Skeletal muscle satellite cell (primary cell): ENCODE measurements around the gene TAF8.

ENCODE experiments used
- H3K27me3 ChIP-seq: 2 replicates; pipeline ENCODE4 v1.7.0; 2013; ENCODE audit warnings: low read length; ENCODE audit not compliant: control insufficient read depth, insufficient read depth
- H3K36me3 ChIP-seq: 2 replicates; pipeline ENCODE4 v1.7.0; 2013; ENCODE audit warnings: mild to moderate bottlenecking, control low read depth, low read length; ENCODE audit not compliant: insufficient read depth
- H3K4me1 ChIP-seq: 2 replicates; pipeline ENCODE4 v1.7.0; 2013; ENCODE audit warnings: low read length; ENCODE audit not compliant: control insufficient read depth, insufficient read depth
- H3K4me2 ChIP-seq: 2 replicates; pipeline ENCODE4 v1.7.0; 2013; ENCODE audit warnings: mild to moderate bottlenecking, low read length
- H3K4me3 ChIP-seq: 2 replicates; pipeline ENCODE4 v1.7.0; 2013; ENCODE audit warnings: low read length
- H3K9ac ChIP-seq: 2 replicates; pipeline ENCODE4 v1.7.0; 2013; ENCODE audit warnings: mild to moderate bottlenecking, low read depth, low read length, moderate library complexity
- H3K9me3 ChIP-seq: replicated peaks from 2 replicates; pipeline ENCODE4 v1.7.0; 2013; ENCODE audit warnings: mild to moderate bottlenecking, control low read depth, low read length

The TAF8 gene

DNA sequence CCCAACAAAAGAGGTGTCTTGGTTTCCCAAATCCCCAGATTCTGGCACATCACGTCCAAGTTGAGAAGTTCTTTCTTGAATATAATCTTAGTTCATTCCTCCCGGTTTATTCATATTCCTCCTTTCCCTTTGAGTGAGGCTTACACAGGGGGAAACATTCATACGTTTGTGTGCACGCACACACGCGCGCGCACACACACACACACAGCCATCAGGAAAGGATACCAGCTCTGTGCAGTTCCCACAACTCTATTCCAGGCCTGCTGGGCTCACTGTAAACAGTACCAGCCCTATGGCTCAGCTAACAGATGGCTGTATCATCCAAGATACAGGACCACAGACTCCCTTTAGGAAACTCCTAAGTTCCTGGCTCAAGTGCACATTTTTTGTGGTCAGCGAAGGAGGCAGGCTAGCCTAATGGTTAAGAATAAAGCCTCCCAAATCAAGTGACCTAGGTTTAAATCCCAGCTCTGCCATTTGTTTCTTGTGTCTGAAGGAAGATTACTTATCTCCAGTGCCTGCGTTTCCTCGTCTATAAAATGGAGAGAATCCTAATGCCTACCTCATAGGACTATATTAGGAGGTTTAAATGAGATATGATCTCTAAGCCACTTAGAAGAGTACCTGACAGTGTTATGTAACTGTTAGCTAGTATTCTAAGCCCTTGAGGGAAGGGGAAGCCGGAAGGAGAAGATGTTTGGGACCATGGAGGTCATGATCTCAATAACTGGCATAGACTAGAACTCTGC lies 3.7 kb upstream of the TAF8 start:
- Histone ChIP-seq H3K27me3 (no peaks in the 10 kb centered on the region), H3K4me1 (peaks cover 46% of the 10 kb centered on the region), H3K4me3 (peak overlapping the region; percentile 97), H3K9me3 (no peaks in the 10 kb centered on the region), H3K9ac (peak overlapping the region; percentile 86), H3K4me2 (peak overlapping the region; percentile 99), H3K36me3 (no peaks in the 10 kb centered on the region)

GRCh38 chr6:42047213-42047590 lies 3.1 kb upstream of the TAF8 start:
- H3K27me3 ChIP-seq = no peaks in the 10 kb centered on the region
- no peaks in the 10 kb centered on the region for H3K9me3 ChIP-seq
- peak overlapping the region; percentile 86 for H3K9ac ChIP-seq
- H3K4me2 ChIP-seq = peak overlapping the region; percentile 99
- no peaks in the 10 kb centered on the region for H3K36me3 ChIP-seq
- H3K4me3 ChIP-seq = peak overlapping the region; percentile 97
- H3K4me1 ChIP-seq = peaks cover 46% of the 10 kb centered on the region

GRCh38 chr6:42047790-42048405 lies 2.4 kb upstream of the TAF8 start:
- Histone ChIP-seq H3K4me1 (peaks cover 46% of the 10 kb centered on the region), H3K4me2 (peak overlapping the region; percentile 99), H3K36me3 (peaks cover 5% of the 10 kb centered on the region), H3K9me3 (no peaks in the 10 kb centered on the region), H3K4me3 (peak overlapping the region; percentile 97), H3K27me3 (no peaks in the 10 kb centered on the region), H3K9ac (peak overlapping the region; percentile 86)

DNA sequence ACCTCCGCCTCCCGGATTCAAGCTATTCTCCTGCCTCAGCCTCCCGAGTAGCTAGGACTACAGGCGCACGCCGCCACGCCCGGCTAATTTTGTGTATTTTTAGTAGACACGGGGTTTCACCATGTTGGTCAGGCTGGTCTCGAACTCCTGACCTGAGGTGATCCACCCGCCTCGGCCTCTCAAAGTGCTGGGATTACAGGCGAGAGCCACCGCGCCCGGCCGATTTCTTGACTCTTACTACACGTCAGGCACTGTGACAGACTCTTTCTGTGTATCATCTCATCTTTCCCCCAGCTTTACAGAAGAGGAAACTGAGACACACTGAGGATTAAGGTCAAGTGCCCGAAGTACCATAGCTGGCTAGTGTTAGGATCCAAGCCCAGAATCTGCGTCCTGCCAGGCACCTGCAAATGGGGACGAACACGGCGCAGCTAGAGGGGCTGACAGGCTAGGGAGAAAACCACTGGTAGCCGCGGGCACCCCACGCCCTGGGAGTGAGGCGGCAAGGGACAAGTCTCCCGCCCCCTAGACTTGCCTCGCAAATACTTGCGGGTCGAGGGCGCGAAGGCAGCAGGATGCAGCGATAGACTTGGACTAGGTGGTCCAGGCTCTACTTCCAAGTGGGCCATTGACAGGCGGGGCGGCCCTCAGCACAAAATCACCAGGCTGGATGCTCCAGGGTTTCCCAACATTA lies 1.1 kb upstream of the TAF8 start:
- Histone ChIP-seq H3K4me2 (peak overlapping the region; percentile 99), H3K27me3 (no peaks in the 10 kb centered on the region), H3K9ac (peak overlapping the region; percentile 86), H3K4me3 (peak overlapping the region; percentile 97), H3K9me3 (no peaks in the 10 kb centered on the region), H3K36me3 (peaks cover 6% of the 10 kb centered on the region), H3K4me1 (peaks cover 40% of the 10 kb centered on the region)

DNA sequence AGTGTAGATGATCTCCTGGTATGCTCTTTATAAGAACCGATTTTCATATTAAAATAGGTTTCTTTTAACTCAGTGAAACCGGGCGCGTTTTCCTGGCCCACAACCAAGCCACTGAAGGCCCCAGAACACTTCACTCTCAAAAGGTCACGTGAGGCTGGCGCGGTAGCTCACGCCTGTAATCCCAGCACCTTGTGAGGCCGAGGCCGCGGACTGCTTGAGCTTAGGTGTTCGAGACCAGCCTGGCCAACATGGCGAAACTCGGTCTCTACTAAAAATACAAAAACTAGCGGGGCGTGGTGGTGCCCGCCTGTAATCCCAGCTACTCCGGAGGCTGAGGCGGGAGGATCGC lies 402 bp upstream of the TAF8 start:
- peak overlapping the region; percentile 32 for H3K4me2 ChIP-seq
- peaks cover 36% of the 10 kb centered on the region for H3K4me1 ChIP-seq
- H3K9me3 ChIP-seq = no peaks in the 10 kb centered on the region
- H3K27me3 ChIP-seq = no peaks in the 10 kb centered on the region
- H3K9ac ChIP-seq = no peak overlapping the region
- H3K4me3 ChIP-seq = peak overlapping the region; percentile 87
- peaks cover 6% of the 10 kb centered on the region for H3K36me3 ChIP-seq

DNA sequence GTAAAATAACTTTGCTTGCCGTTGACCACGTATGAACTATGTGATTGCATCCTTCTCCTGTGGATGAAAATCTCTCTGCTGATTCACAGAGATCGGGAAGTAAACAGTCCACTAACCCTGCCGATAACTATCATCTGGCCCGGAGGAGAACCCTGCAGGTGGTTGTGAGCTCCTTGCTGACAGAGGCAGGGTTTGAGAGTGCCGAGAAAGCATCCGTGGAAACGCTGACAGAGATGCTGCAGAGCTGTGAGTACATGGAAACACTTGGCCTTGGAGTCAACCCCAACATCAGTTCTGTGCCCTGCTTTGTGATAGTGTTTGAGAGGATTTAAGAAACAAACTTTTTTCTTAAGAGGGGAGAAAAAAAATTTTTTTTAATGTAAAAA lies 937 bp downstream of the TAF8 start:
- peak overlapping the region; percentile 87 for H3K4me3 ChIP-seq
- peak overlapping the region; percentile 80 for H3K4me2 ChIP-seq
- H3K36me3 ChIP-seq = peaks cover 18% of the 10 kb centered on the region
- no peaks in the 10 kb centered on the region for H3K9me3 ChIP-seq
- peaks cover 23% of the 10 kb centered on the region for H3K4me1 ChIP-seq
- H3K9ac ChIP-seq = peak overlapping the region; percentile 94
- H3K27me3 ChIP-seq = no peaks in the 10 kb centered on the region

DNA sequence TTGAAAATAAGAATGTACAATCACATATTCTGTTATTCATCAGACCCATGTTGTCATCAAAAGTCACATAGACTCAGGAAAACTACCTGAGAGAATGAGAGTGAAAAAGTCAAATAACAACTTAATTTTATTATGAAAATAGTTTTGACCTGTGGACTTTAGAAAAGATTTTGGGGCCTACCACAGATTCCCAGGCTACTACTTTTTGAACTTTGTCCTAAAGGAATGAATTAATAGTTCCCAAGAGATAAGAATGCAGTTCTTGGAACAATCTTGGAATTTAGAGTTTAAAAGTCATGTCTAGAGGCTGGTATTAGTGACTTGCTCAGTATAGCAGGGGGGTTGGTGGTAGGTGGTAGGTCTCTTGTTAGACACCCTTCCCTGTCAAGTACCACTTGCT lies 3.3 kb downstream of the TAF8 start:
- H3K4me3 ChIP-seq = no peak overlapping the region
- no peaks in the 10 kb centered on the region for H3K9me3 ChIP-seq
- H3K4me2 ChIP-seq = no peak overlapping the region
- no peak overlapping the region for H3K9ac ChIP-seq
- H3K36me3 ChIP-seq = peaks cover 31% of the 10 kb centered on the region
- H3K4me1 ChIP-seq = peaks cover 4% of the 10 kb centered on the region
- no peaks in the 10 kb centered on the region for H3K27me3 ChIP-seq

GRCh38 chr6:42059743-42060142 lies 9.4 kb downstream of the TAF8 start:
- Histone ChIP-seq H3K4me1 (no peaks in the 10 kb centered on the region), H3K9ac (no peak overlapping the region), H3K9me3 (no peaks in the 10 kb centered on the region), H3K36me3 (peaks cover 50% of the 10 kb centered on the region), H3K27me3 (no peaks in the 10 kb centered on the region), H3K4me2 (no peak overlapping the region), H3K4me3 (no peak overlapping the region)

DNA sequence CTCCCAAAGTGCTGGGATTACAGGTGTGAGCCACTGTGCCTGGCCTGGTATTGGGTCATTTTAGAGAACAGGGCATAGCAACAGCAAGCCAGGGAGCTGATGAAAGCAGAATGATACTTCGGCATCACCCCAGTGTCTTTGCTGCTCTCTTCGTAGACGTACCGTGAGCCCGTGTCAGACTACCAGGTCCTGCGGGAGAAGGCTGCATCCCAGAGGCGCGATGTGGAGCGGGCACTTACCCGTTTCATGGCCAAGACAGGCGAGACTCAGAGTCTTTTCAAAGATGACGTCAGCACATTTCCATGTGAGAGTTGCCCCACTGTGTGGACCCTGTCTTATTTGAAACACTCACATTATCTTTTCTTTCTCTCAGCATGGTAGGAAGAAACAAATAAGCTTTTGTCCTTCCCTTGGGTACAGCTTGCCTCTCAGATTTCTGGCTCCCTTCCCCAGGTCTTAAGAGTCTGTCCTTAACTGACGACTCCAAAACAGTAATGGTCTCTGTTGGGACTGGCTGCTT lies 15.9 kb downstream of the TAF8 start:
- H3K4me3 ChIP-seq = no peak overlapping the region
- peaks cover 10% of the 10 kb centered on the region for H3K4me1 ChIP-seq
- no peaks in the 10 kb centered on the region for H3K9me3 ChIP-seq
- H3K9ac ChIP-seq = no peak overlapping the region
- no peak overlapping the region for H3K4me2 ChIP-seq
- no peaks in the 10 kb centered on the region for H3K27me3 ChIP-seq
- H3K36me3 ChIP-seq = peaks cover 56% of the 10 kb centered on the region

DNA sequence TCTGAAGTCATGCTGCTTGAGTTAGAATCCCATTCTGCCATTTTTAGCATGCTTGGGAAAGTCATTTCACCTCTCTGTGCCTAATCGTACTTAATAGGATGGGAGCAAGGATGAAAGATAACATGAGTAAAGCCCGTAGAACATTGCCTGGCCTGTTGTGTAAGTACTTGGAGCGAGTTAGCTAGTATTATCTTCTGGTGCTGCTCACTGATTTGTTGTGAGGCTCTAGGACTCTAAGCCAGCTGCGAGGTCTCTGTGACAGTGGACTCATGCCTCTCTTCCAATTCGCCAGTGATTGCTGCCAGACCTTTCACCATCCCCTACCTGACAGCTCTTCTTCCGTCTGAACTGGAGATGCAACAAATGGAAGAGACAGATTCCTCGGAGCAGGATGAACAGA lies 17.8 kb downstream of the TAF8 start:
- Histone ChIP-seq H3K9me3 (no peaks in the 10 kb centered on the region), H3K27me3 (no peaks in the 10 kb centered on the region), H3K36me3 (peaks cover 59% of the 10 kb centered on the region), H3K4me3 (no peak overlapping the region), H3K4me1 (peaks cover 10% of the 10 kb centered on the region), H3K9ac (no peak overlapping the region), H3K4me2 (no peak overlapping the region)

- H3K9ac ChIP-seq = no peak overlapping the region
- H3K36me3 ChIP-seq = peaks cover 54% of the 10 kb centered on the region
- no peaks in the 10 kb centered on the region for H3K27me3 ChIP-seq
- H3K4me3 ChIP-seq = no peak overlapping the region
- no peak overlapping the region for H3K4me2 ChIP-seq
- peaks cover 10% of the 10 kb centered on the region for H3K4me1 ChIP-seq
- H3K9me3 ChIP-seq = no peaks in the 10 kb centered on the region
These were observed 18.7 kb downstream of the TAF8 start for GRCh38 chr6:42068872-42069522.
